ENCODE data around the gene MTRF1L. TPM values are rescaled to one million over a fixed set of nuclear protein-coding genes. Genes with fewer than 3 reads are reported as not detected.
A peak's percentile ranks its signal among the peaks of the same experiment; 100 is the strongest.
"Not testable (repeated sequence)": the region's sequence is repeated elsewhere in the genome, so short reads cannot be mapped to it uniquely, and the experiment has no call there.

MTRF1L gene
- total RNA-seq, 4 donors from 2014 or later = 18.0 to 30.9 (median 22.5) TPM

GRCh38 chr6:153013438-153013837 lies 10.9 kb upstream of the MTRF1L start:
- ATAC-seq (ENCODE audit: low FRiP score) (no peak), DNase-seq (ENCODE audit: low spot score) (no peak)
- TF ChIP-seq CTCF (IDR thresholded peaks at IDR 0.05) = no peak

- no peak for TF ChIP-seq CTCF (IDR thresholded peaks at IDR 0.05)
- no peak for ATAC-seq (ENCODE audit: low FRiP score)
- DNase-seq (ENCODE audit: low spot score) = no peak
These were observed 10.3 kb upstream of the MTRF1L start for GRCh38 chr6:153012856-153013255.

GRCh38 chr6:153003366-153003690 lies 819 bp upstream of the MTRF1L start:
- no peak for TF ChIP-seq CTCF (IDR thresholded peaks at IDR 0.05)
- DNase-seq (ENCODE audit: low spot score) (no peak), ATAC-seq (ENCODE audit: low FRiP score) (peak; percentile 15)

- no peak for TF ChIP-seq CTCF (IDR thresholded peaks at IDR 0.05)
- ATAC-seq (ENCODE audit: low FRiP score) = no peak
These were observed 519 bp downstream of the MTRF1L start for GRCh38 chr6:153001767-153002612.

GRCh38 chr6:153000790-153001189 lies 1.7 kb downstream of the MTRF1L start:
- not testable (repeated sequence) for DNase-seq (ENCODE audit: low spot score); ATAC-seq (ENCODE audit: low FRiP score)

More at GRCh38 chr6:153001767-153002612, 519 bp downstream of the MTRF1L start:
- no peak for DNase-seq (ENCODE audit: low spot score)

- ATAC-seq (ENCODE audit: low FRiP score) (no peak), DNase-seq (ENCODE audit: low spot score) (no peak)
- TF ChIP-seq CTCF (IDR thresholded peaks at IDR 0.05) = no peak
These were observed 2.3 kb downstream of the MTRF1L start for GRCh38 chr6:153000243-153000642.

GRCh38 chr6:152999538-152999937 lies 3.0 kb downstream of the MTRF1L start:
- not testable (repeated sequence) for DNase-seq (ENCODE audit: low spot score); ATAC-seq (ENCODE audit: low FRiP score)

GRCh38 chr6:152993847-152994246 lies 8.7 kb downstream of the MTRF1L start:
- no peak for ATAC-seq (ENCODE audit: low FRiP score)
- no peak for DNase-seq (ENCODE audit: low spot score)
- TF ChIP-seq CTCF (IDR thresholded peaks at IDR 0.05) = no peak

Measured in omental fat pad (tissue), 4 donors.